BLaER1 (cell line): ENCODE measurements around the gene SLC26A1.
A peak's percentile ranks its signal among the peaks of the same experiment; 100 is the strongest.

ENCODE experiments used
- H3K27ac ChIP-seq: shearing (Covaris generic); formaldehyde crosslinking; 2 replicates; pipeline ENCODE4 v1.8.1; 2022
- H3K27me3 ChIP-seq: shearing (Covaris generic); formaldehyde crosslinking; 2 replicates; pipeline ENCODE4 v1.8.1; 2022
- H3K36me3 ChIP-seq: shearing (Covaris generic); formaldehyde crosslinking; 2 replicates; pipeline ENCODE4 v1.8.1; 2022
- H3K4me1 ChIP-seq: shearing (Covaris generic); formaldehyde crosslinking; 2 replicates; pipeline ENCODE4 v1.8.1; 2022
- H3K4me2 ChIP-seq: shearing (Covaris generic); formaldehyde crosslinking; 2 replicates; pipeline ENCODE4 v1.8.1; 2022
- H3K4me3 ChIP-seq: shearing (Covaris generic); formaldehyde crosslinking; 2 replicates; pipeline ENCODE4 v1.8.1; 2022
- H3K9ac ChIP-seq: shearing (Covaris generic); formaldehyde crosslinking; 2 replicates; pipeline ENCODE4 v1.8.1; 2022
- H3K9me3 ChIP-seq: shearing (Covaris generic); formaldehyde crosslinking; 2 replicates; pipeline ENCODE4 v1.8.1; 2022
- H4K20me1 ChIP-seq: shearing (Covaris generic); formaldehyde crosslinking; 2 replicates; pipeline ENCODE4 v1.8.1; 2022
- Cebpa-rat ChIP-seq: shearing (Covaris generic); IDR thresholded peaks from 2 replicates; pipeline ENCODE4 v1.8.1; 2022

Gene SLC26A1

DNA sequence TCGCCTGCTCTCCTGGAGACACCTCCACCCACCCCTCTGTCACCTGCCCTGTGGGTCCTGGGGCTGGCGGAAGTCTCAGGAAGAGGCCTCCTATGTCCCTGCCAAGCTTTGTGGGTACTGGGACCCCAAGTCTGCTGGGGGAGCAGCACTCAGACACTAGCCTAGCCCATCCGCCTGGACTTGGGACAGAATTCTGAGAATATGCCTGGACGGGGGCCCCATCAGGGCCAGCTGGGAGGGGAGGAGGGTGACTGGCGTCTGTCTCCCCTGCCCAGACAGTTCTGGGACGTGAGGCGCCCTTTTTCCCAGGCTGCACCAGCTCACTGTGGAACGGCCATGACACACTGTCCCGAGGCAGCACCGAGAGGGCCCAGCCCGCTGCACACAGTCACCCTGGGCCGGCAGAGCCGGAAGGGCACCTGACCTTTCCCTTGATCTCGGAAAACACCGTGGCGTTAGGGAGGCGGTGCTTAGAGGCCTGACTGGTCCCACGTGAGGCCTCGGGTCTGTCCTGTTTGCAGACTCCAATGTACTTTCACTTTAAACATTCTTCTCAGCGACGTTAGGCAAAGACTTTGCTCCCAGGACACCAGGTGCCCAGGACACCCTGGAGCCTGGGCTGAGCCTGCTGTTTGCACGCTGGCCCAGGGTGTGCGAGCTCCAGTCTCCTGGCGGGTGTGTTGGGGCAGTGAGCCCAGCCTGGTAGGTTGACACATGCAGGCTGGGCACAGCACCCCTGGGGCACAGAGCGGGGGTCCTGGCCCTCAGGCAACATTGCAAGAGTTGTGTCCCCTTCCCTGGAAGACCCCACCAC lies 700 bp downstream of the SLC26A1 start:
- TF ChIP-seq Cebpa-rat, result no peak
- H3K4me1 ChIP-seq, result peaks cover 22% of the 10 kb centered on the region
- no peak overlapping the region for H3K4me2 ChIP-seq
- H4K20me1 ChIP-seq, result peaks cover 91% of the 10 kb centered on the region
- no peaks in the 10 kb centered on the region for H3K9me3 ChIP-seq
- peak overlapping the region; percentile 45; the same call in 1 of the 2 replicates for H3K9ac ChIP-seq
- H3K27me3 ChIP-seq, result peaks cover 27% of the 10 kb centered on the region
- H3K36me3 ChIP-seq, result peaks cover 33% of the 10 kb centered on the region; the same call in 1 of the 2 replicates
- H3K27ac ChIP-seq, result no peak overlapping the region
- no peak overlapping the region for H3K4me3 ChIP-seq

GRCh38 chr4:991451-992296 lies 1.5 kb downstream of the SLC26A1 start:
- Histone ChIP-seq H3K4me1 (peaks cover 23% of the 10 kb centered on the region), H3K9ac (no peak overlapping the region), H3K27me3 (peaks cover 19% of the 10 kb centered on the region), H3K4me3 (no peak overlapping the region), H3K4me2 (no peak overlapping the region), H3K27ac (no peak overlapping the region), H4K20me1 (peaks cover 87% of the 10 kb centered on the region), H3K9me3 (no peaks in the 10 kb centered on the region), H3K36me3 (peaks cover 33% of the 10 kb centered on the region; the same call in 1 of the 2 replicates)
- TF ChIP-seq Cebpa-rat, result no peak

GRCh38 chr4:990746-991367 lies 2.3 kb downstream of the SLC26A1 start:
- Histone ChIP-seq H3K27ac (no peak overlapping the region), H3K4me1 (peaks cover 30% of the 10 kb centered on the region), H3K4me3 (no peak overlapping the region), H4K20me1 (peaks cover 79% of the 10 kb centered on the region), H3K27me3 (peaks cover 11% of the 10 kb centered on the region), H3K9ac (no peak overlapping the region), H3K4me2 (no peak overlapping the region), H3K9me3 (no peaks in the 10 kb centered on the region), H3K36me3 (peaks cover 33% of the 10 kb centered on the region; the same call in 1 of the 2 replicates)
- TF ChIP-seq Cebpa-rat, result no peak

DNA sequence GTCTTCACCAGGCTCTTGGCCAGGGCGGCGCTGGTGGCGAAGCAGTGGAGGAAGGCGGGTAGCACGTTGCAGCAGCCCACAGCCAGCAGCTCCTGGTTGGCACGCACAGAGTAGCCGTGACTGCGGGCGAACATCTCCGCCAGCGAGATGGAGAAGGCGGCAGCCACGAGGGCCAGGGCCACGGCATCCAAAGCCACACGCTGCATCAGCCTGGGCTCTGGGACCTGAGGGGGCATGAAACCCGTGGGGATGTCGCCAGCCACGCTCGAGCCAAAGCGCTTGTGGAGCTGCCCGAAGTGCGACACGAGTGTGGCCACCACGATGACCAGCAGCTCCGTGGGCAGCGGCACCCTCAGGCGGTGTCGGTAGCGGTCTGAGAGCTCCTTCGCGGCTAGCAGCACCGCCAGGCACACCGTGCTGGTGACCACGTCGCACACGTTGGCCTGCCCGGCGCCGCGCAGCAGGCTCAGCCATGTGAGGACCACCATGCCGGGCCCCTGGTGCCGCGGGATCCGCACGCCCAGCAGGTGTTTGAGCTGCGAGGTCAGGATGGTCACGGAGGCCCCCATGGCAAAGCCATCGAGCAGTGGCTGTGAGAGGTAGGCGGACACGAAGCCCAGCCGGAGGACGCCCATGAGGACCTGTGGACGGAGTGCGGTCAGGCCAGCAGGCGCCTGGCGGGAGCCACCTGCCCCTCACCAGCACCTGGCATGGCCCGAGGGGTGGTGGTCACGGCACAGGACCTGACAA lies 3.3 kb downstream of the SLC26A1 start:
- peaks cover 39% of the 10 kb centered on the region for H3K4me1 ChIP-seq
- H4K20me1 ChIP-seq, result peaks cover 70% of the 10 kb centered on the region
- no peaks in the 10 kb centered on the region for H3K9me3 ChIP-seq
- no peak overlapping the region for H3K9ac ChIP-seq
- peaks cover 33% of the 10 kb centered on the region; the same call in 1 of the 2 replicates for H3K36me3 ChIP-seq
- no peak overlapping the region for H3K27ac ChIP-seq
- TF ChIP-seq Cebpa-rat, result no peak
- H3K4me3 ChIP-seq, result no peak overlapping the region
- no peak overlapping the region for H3K4me2 ChIP-seq
- 0 out of 2 replicates have a peak, but pooled peaks cover 2% of the 10 kb centered on the region for H3K27me3 ChIP-seq

- H3K4me1 ChIP-seq, result peaks cover 42% of the 10 kb centered on the region
- H3K9ac ChIP-seq, result no peak overlapping the region
- no peak overlapping the region for H3K4me3 ChIP-seq
- H4K20me1 ChIP-seq, result peaks cover 69% of the 10 kb centered on the region
- no peaks in the 10 kb centered on the region for H3K27me3 ChIP-seq
- H3K4me2 ChIP-seq, result peak overlapping the region; percentile 93
- H3K27ac ChIP-seq, result no peak overlapping the region
- no peak for TF ChIP-seq Cebpa-rat
- peaks cover 33% of the 10 kb centered on the region; the same call in 1 of the 2 replicates for H3K36me3 ChIP-seq
- no peaks in the 10 kb centered on the region for H3K9me3 ChIP-seq
These were observed 4.2 kb downstream of the SLC26A1 start for GRCh38 chr4:988726-989721.

GRCh38 chr4:987624-988513 lies 5.3 kb downstream of the SLC26A1 start:
- H3K4me1 ChIP-seq, result peaks cover 42% of the 10 kb centered on the region
- no peaks in the 10 kb centered on the region for H3K27me3 ChIP-seq
- TF ChIP-seq Cebpa-rat, result no peak
- H3K4me3 ChIP-seq, result peak overlapping the region; percentile 78
- H3K9ac ChIP-seq, result peak overlapping the region; percentile 83
- H3K27ac ChIP-seq, result peak overlapping the region; percentile 70; the same call in 1 of the 2 replicates
- H3K36me3 ChIP-seq, result peaks cover 33% of the 10 kb centered on the region; the same call in 1 of the 2 replicates
- H4K20me1 ChIP-seq, result peaks cover 57% of the 10 kb centered on the region
- H3K9me3 ChIP-seq, result no peaks in the 10 kb centered on the region
- H3K4me2 ChIP-seq, result peak overlapping the region; percentile 93

GRCh38 chr4:986879-987623 lies 6.2 kb downstream of the SLC26A1 start, which contains the start of gene IDUA:
Gene IDUA, plus strand, starts transcription at chr4:987044. Its CDS starts 41 bp downstream, at chr4:987085.
- TF ChIP-seq Cebpa-rat, result no peak
- H3K9ac ChIP-seq, result peak within 1 kb of the TSS; percentile 83
- H3K27ac ChIP-seq, result peak within 1 kb of the TSS; percentile 70

More at GRCh38 chr4:986879-987623, 6.2 kb downstream of the SLC26A1 start, which contains the start of gene IDUA:
- Histone ChIP-seq H3K27me3 (no peaks in the 10 kb centered on the region), H3K4me2 (peak within 1 kb of the TSS; percentile 93), H3K9me3 (no peaks in the 10 kb centered on the region), H4K20me1 (peaks cover 49% of the 10 kb centered on the region), H3K4me1 (peaks cover 42% of the 10 kb centered on the region), H3K36me3 (peaks cover 30% of the 10 kb centered on the region; the same call in 1 of the 2 replicates), H3K4me3 (peak within 1 kb of the TSS; percentile 78)
